Thoracic aorta (tissue), 2 donors: ENCODE measurements around the gene GTF2F1. TPM values are rescaled to one million over a fixed set of nuclear protein-coding genes. Genes with fewer than 3 reads are reported as not detected.
"Not testable (repeated sequence)": the region's sequence is repeated elsewhere in the genome, so short reads cannot be mapped to it uniquely, and the experiment has no call there.

Source experiments
- ATAC-seq: fragments of 150-250 bp; one replicate; pipeline ENCODE4 v1.8.0; 2017; ENCODE audit warnings: low read depth; ENCODE audit not compliant: insufficient number of reproducible peaks, low FRiP score
- DNase-seq: peaks from one replicate; pipeline ENCODE4 v3.0.0-alpha.2; 2020; ENCODE audit warnings: low spot score
- H3K27ac ChIP-seq, 2 donors: fragments of 200-600 bp; sonication (generic); 1 replicate in 1 of 2; 2 replicates in 1 of 2; pipeline ENCODE4 v1.5.1; 2016; ENCODE audit warnings: mild to moderate bottlenecking in 2 of 2, moderate library complexity in 2 of 2
- H3K27me3 ChIP-seq: fragments of 200-600 bp; sonication (generic); replicated peaks from 2 replicates; pipeline ENCODE4 v1.6.0; 2016; ENCODE audit warnings: mild to moderate bottlenecking; ENCODE audit not compliant: insufficient read depth
- H3K36me3 ChIP-seq: fragments of 200-600 bp; sonication (generic); one replicate; pipeline ENCODE4 v1.5.1; 2016
- H3K4me1 ChIP-seq, 2 donors: fragments of 200-600 bp; sonication (generic); 1 replicate in 1 of 2; 2 replicates in 1 of 2; pipeline versions ENCODE4 v1.5.1 to v1.6.0; 2016; ENCODE audit warnings: low read depth in 2 of 2, mild to moderate bottlenecking in 1 of 2; ENCODE audit not compliant: control insufficient read depth in 1 of 2
- H3K4me3 ChIP-seq: fragments of 200-600 bp; sonication (generic); 2 replicates; pipeline ENCODE4 v1.5.1; 2016; ENCODE audit warnings: mild to moderate bottlenecking
- H3K9me3 ChIP-seq: fragments of 200-600 bp; sonication (generic); 2 replicates; pipeline ENCODE4 v1.5.1; 2016
- CTCF ChIP-seq: fragments of 200-600 bp; sonication (generic); IDR thresholded peaks from one replicate; pipeline ENCODE4 v1.5.1; 2019; ENCODE audit warnings: antibody characterized with exemption
- total RNA-seq, 2 donors: library from RNA; depleted of rRNA; stranded (reverse); fragments of >200 nt; gene quantifications; one replicate each; pipeline versions ENCODE4 v1.1.0 to v1.2.3, GENCODE V29; 2016

GTF2F1 gene
- total RNA-seq, 2 donors from 2014 or later: 22.7 to 27.7 TPM

- H3K27ac ChIP-seq: no peak overlapping the region
- H3K4me3 ChIP-seq: no peak overlapping the region
- no peak for ATAC-seq
- no peak for TF ChIP-seq CTCF
- H3K4me1 ChIP-seq: peaks cover 8 to 10% of the 10 kb centered on the region in 2 donors
- H3K36me3 ChIP-seq: peaks cover 1% of the 10 kb centered on the region
- no peaks in the 10 kb centered on the region for H3K9me3 ChIP-seq
- DNase-seq: no peak
- no peaks in the 10 kb centered on the region for H3K27me3 ChIP-seq
Observed at GRCh38 chr19:6359568-6360341, 33.2 kb downstream of the GTF2F1 start.

DNA sequence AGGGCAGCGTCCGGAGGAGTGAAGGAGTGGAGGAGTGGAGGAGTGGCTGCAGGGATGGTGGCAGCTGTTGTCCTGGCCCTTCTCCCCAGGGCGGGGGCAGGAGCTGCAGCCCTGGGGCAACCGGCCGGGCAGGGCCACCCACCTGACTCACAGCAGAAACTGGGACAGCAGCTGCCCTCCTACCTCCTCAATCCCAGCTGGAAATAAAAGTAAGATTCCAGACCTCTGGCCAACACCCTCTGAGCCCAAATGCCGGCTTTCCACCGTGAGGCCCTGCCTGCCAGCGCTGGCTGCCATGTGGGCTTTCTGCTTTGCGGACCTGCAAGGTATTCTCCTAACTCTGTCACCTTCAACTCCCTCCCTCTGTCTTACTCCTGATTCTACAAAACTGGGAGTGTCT lies 35.0 kb downstream of the GTF2F1 start:
- Histone ChIP-seq H3K9me3 (no peaks in the 10 kb centered on the region), H3K4me3 (no peak overlapping the region), H3K4me1 (peaks cover 8 to 10% of the 10 kb centered on the region in 2 donors), H3K27ac (no peak overlapping the region), H3K27me3 (no peaks in the 10 kb centered on the region), H3K36me3 (no peaks in the 10 kb centered on the region)
- no peak for ATAC-seq
- TF ChIP-seq CTCF: no peak
- no peak for DNase-seq

GRCh38 chr19:6357174-6357573 lies 35.8 kb downstream of the GTF2F1 start:
- no peak overlapping the region for H3K27ac ChIP-seq
- H3K36me3 ChIP-seq: no peaks in the 10 kb centered on the region
- TF ChIP-seq CTCF: no peak
- DNase-seq: no peak
- H3K4me3 ChIP-seq: no peak overlapping the region
- H3K27me3 ChIP-seq: no peaks in the 10 kb centered on the region
- ATAC-seq: no peak
- peaks cover under 1 to 2% of the 10 kb centered on the region in 2 donors for H3K4me1 ChIP-seq
- H3K9me3 ChIP-seq: no peaks in the 10 kb centered on the region

DNA sequence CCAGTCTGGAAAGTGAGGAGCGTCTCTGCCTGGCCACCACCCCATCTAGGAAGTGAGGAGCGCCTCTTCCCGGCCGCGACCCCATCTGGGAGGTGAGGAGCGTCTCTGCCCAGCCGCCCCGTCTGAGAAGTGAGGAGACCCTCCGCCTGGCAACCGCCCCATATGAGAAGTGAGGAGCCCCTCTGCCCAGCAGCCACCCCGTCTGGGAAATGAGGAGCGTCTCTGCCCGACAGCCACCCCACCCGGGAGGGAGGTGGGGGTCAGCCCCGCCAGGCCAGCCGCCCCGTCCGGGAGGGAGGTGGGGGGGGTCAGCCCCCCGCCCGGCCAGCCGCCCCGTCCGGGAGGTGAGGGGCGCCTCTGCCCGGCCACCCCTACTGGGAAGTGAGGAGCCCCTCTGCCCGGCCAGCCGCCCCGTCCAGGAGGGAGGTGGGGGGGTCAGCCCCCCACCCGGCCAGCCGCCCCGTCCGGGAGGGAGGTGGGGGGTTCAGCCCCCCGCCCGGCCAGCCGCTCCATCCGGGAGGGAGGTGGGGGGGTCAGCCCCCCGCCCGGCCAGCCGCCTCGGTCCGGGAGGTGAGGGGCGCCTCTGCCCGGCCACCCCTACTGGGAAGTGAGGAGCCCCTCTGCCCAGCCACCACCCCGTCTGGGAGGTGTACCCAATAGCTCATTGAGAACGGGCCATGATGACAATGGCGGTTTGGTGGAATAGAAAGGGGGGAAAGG lies 37.5 kb downstream of the GTF2F1 start:
- H3K4me3 ChIP-seq, ATAC-seq, H3K27ac ChIP-seq, DNase-seq, H3K4me1 ChIP-seq, H3K36me3 ChIP-seq, H3K27me3 ChIP-seq, H3K9me3 ChIP-seq: not testable (repeated sequence)

DNA sequence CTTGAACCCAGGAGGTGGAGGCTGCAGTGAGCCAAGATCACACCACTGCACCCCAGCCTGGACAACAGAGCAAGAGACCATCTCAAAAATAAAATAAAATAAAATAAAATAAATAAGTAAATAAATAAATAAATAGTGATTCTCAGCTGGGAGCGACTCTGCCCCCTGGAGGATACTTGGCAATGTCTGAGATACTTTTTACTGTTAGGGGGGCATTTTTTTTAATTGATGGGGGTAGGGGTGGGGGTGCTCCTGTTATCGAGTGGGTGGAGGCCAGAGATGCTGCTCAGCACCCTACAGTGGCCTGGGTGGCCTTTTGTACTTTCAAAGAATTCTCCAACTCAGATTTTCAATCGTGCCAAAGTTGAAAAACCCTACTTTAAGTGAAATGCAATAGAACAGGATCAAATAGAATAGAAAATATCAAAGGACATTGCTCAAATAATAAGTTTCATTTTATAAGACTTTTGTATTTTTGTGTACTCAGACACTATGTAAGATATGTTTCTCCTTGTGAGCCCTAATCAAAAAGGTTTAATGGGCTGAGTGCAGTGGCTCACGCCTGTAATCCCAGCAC lies 38.8 kb downstream of the GTF2F1 start:
- no peaks in the 10 kb centered on the region for H3K36me3 ChIP-seq
- H3K4me3 ChIP-seq: no peak overlapping the region
- H3K9me3 ChIP-seq: no peaks in the 10 kb centered on the region
- DNase-seq (no peak), ATAC-seq (no peak)
- peak; percentile 41 for TF ChIP-seq CTCF
- H3K27ac ChIP-seq: no peak overlapping the region
- no peaks in the 10 kb centered on the region for H3K4me1 ChIP-seq
- H3K27me3 ChIP-seq: no peaks in the 10 kb centered on the region
